H1 (cell line): Measurements from ENCODE around the gene SPTBN4. TPM values are rescaled to one million over a fixed set of nuclear protein-coding genes. Genes with fewer than 3 reads are reported as not detected.

Source experiments
- CTCF ChIA-PET: fragments of 300-600 bp; sonication (Branson Sonifier 250); formaldehyde crosslinking; loops from one replicate; lab custom pipeline; 2021; ENCODE audit not compliant: partially characterized antibody; lab: Charles Lee
- POLR2A ChIA-PET: fragments of 300-600 bp; sonication (Branson Sonifier 250); formaldehyde crosslinking; loops from one replicate; lab custom pipeline; 2021; ENCODE audit warnings: inconsistent platforms; ENCODE audit not compliant: partially characterized antibody; lab: Charles Lee
- DNase-seq, 2 experiments: peaks; one replicate each; pipeline versions ENCODE4 v3.0.0 to v3.0.0-alpha.2; 2010 to 2022; ENCODE audit warnings: low spot score in 2 of 2, low read depth in 1 of 2, mixed read lengths in 1 of 2
- FAIRE-seq: peaks from 2 replicates; lab custom pipeline; 2011; peaks lifted over from hg19 to GRCh38; lab: Jason Lieb, UNC
- H2AFZ ChIP-seq: 2 replicates; pipeline ENCODE4 v1.8.1; 2012; ENCODE audit warnings: low read length, inconsistent platforms
- H2AK5ac ChIP-seq: 2 replicates; pipeline ENCODE4 v1.6.1; 2013; ENCODE audit warnings: low read depth, low read length
- H2BK120ac ChIP-seq: replicated peaks from 2 replicates; pipeline ENCODE3; 2013; ENCODE audit warnings: low read depth, low read length, inconsistent platforms
- H2BK12ac ChIP-seq: 2 replicates; pipeline ENCODE4 v1.6.1; 2013; ENCODE audit warnings: low read depth, low read length
- H2BK15ac ChIP-seq: 2 replicates; pipeline ENCODE4 v1.6.1; 2013; ENCODE audit warnings: low read length
- H2BK20ac ChIP-seq: 2 replicates; pipeline ENCODE4 v1.6.1; 2013; ENCODE audit warnings: low read length
- H2BK5ac ChIP-seq: 2 replicates; pipeline ENCODE4 v1.6.1; 2013; ENCODE audit warnings: low read depth, low read length
- H3K14ac ChIP-seq: 2 replicates; pipeline ENCODE4 v1.6.1; 2013; ENCODE audit warnings: inconsistent platforms; ENCODE audit not compliant: insufficient read length
- H3K18ac ChIP-seq: 2 replicates; pipeline ENCODE4 v1.6.1; 2013; ENCODE audit warnings: low read length; ENCODE audit errors: extremely low read depth
- H3K23ac ChIP-seq: 2 replicates; pipeline ENCODE4 v1.6.1; 2013; ENCODE audit warnings: inconsistent platforms; ENCODE audit not compliant: insufficient read length
- H3K23me2 ChIP-seq: 2 replicates; pipeline ENCODE4 v1.6.1; 2013; ENCODE audit warnings: low read depth, low read length
- H3K27ac ChIP-seq: 2 replicates; pipeline ENCODE4 v1.6.1; 2011; ENCODE audit warnings: low read depth, low read length, inconsistent platforms
- H3K27me3 ChIP-seq, 4 experiments: replicated peaks in 1 of 4; 1 replicate in 1 of 4; 2 replicates in 3 of 4; pipeline versions ENCODE4 v1.6.1 to v1.8.1; 2011 to 2013; ENCODE audit warnings: low read length in 3 of 4, mild to moderate bottlenecking in 3 of 4, inconsistent platforms in 2 of 4, mixed read lengths in 2 of 4, moderate library complexity in 1 of 4; ENCODE audit not compliant: control insufficient read depth in 3 of 4, insufficient read depth in 3 of 4; ENCODE audit errors: extremely low read depth in 1 of 4
- H3K36me3 ChIP-seq, 4 experiments: 2 replicates each; pipeline versions ENCODE4 v1.6.1 to v1.8.1; 2011 to 2013; ENCODE audit warnings: mild to moderate bottlenecking in 4 of 4, low read length in 3 of 4, moderate library complexity in 2 of 4, control low read depth in 1 of 4, inconsistent platforms in 1 of 4; ENCODE audit not compliant: insufficient read depth in 4 of 4, control insufficient read depth in 2 of 4
- H3K4ac ChIP-seq: replicated peaks from 2 replicates; pipeline ENCODE3; 2013; ENCODE audit warnings: low read length, low read depth, mixed read lengths, inconsistent platforms; ENCODE audit not compliant: insufficient read length
- H3K4me1 ChIP-seq, 4 experiments: replicated peaks in 1 of 4; 1 replicate in 1 of 4; 2 replicates in 3 of 4; pipeline versions ENCODE4 v1.6.1 to v1.8.1; 2011 to 2013; ENCODE audit warnings: low read length in 3 of 4, inconsistent platforms in 2 of 4, mixed read lengths in 1 of 4; ENCODE audit not compliant: insufficient read depth in 4 of 4, control insufficient read depth in 3 of 4
- H3K4me2 ChIP-seq, 2 experiments: 2 replicates each; pipeline versions ENCODE4 v1.6.1 to v1.8.1; 2011 to 2013; ENCODE audit warnings: low read depth in 2 of 2, low read length in 2 of 2, control low read depth in 1 of 2, inconsistent platforms in 1 of 2, mild to moderate bottlenecking in 1 of 2; ENCODE audit not compliant: insufficient read depth in 1 of 2
- H3K4me3 ChIP-seq, 4 experiments: fragments of 200-600, 300-600 bp in 1 of 4; sonication (generic), shearing (Covaris generic), sonication (Bioruptor Twin) in 1 of 4; 2 replicates each; pipeline versions ENCODE4 v1.5.1 to v1.8.1; 2011 to 2016; ENCODE audit warnings: low read length in 4 of 4, low read depth in 3 of 4, control low read depth in 2 of 4, inconsistent platforms in 2 of 4, mild to moderate bottlenecking in 2 of 4, mixed read lengths in 1 of 4, moderate library complexity in 1 of 4; ENCODE audit not compliant: insufficient read depth in 2 of 4; ENCODE audit errors: extremely low read depth in 1 of 4
- H3K56ac ChIP-seq: replicated peaks from 2 replicates; pipeline ENCODE3; 2013; ENCODE audit warnings: low read depth, mild to moderate bottlenecking, mixed read lengths, low read length, inconsistent platforms; ENCODE audit not compliant: insufficient read length
- H3K79me1 ChIP-seq: 2 replicates; pipeline ENCODE4 v1.6.1; 2013; ENCODE audit warnings: low read depth, low read length, control low read depth
- H3K79me2 ChIP-seq, 2 experiments: 2 replicates each; pipeline versions ENCODE4 v1.6.1 to v1.8.1; 2012 to 2013; ENCODE audit warnings: low read length in 2 of 2, mild to moderate bottlenecking in 2 of 2, inconsistent platforms in 1 of 2; ENCODE audit not compliant: insufficient read depth in 2 of 2, control insufficient read depth in 1 of 2
- H3K9ac ChIP-seq, 4 experiments: replicated peaks in 1 of 4; 1 replicate in 1 of 4; 2 replicates in 3 of 4; pipeline versions ENCODE4 v1.6.1 to v1.8.1; 2011 to 2013; ENCODE audit warnings: low read depth in 3 of 4, low read length in 3 of 4, control low read depth in 2 of 4, mild to moderate bottlenecking in 2 of 4, moderate library complexity in 2 of 4, inconsistent platforms in 1 of 4; ENCODE audit errors: extremely low read depth in 1 of 4
- H3K9me3 ChIP-seq, 2 experiments: 2 replicates each; pipeline versions ENCODE4 v1.6.1 to v1.8.1; 2012 to 2013; ENCODE audit warnings: mild to moderate bottlenecking in 2 of 2, moderate library complexity in 2 of 2, control low read depth in 1 of 2, inconsistent platforms in 1 of 2, low read depth in 1 of 2, low read length in 1 of 2, mixed read lengths in 1 of 2; ENCODE audit not compliant: insufficient read depth in 2 of 2
- H4K20me1 ChIP-seq, 2 experiments: replicated peaks in 1 of 2; 2 replicates each; pipeline versions ENCODE3 to v1.8.1; 2011 to 2013; ENCODE audit warnings: inconsistent platforms in 2 of 2, low read length in 2 of 2, mild to moderate bottlenecking in 1 of 2; ENCODE audit not compliant: insufficient read depth in 2 of 2, control insufficient read depth in 1 of 2
- H4K5ac ChIP-seq: 2 replicates; pipeline ENCODE4 v1.6.1; 2013; ENCODE audit warnings: low read length, low read depth, mixed read lengths, inconsistent platforms; ENCODE audit not compliant: insufficient read length
- H4K8ac ChIP-seq: 2 replicates; pipeline ENCODE4 v1.8.0; 2013; ENCODE audit warnings: mild to moderate bottlenecking, moderate library complexity, low read length, inconsistent platforms; ENCODE audit not compliant: insufficient read depth; ENCODE audit errors: extremely low read depth
- H4K91ac ChIP-seq: replicated peaks from 2 replicates; pipeline ENCODE3; 2013; ENCODE audit warnings: low read length, mixed read lengths, inconsistent platforms; ENCODE audit not compliant: insufficient read length
- JUN ChIP-seq: IDR thresholded peaks from 2 replicates; pipeline ENCODE4 v1.6.1; 2011; ENCODE audit warnings: low read depth, mild to moderate bottlenecking, improper control_type of control experiment, low read length
- POLR2A ChIP-seq, 2 experiments: IDR thresholded peaks; 1 replicate in 1 of 2; 2 replicates in 1 of 2; pipeline ENCODE4 v1.6.1; 2011; ENCODE audit warnings: low read depth in 2 of 2, low read length in 2 of 2, mild to moderate bottlenecking in 2 of 2; ENCODE audit errors: control extremely low read depth in 1 of 2
- TAF1 ChIP-seq: IDR thresholded peaks from 2 replicates; pipeline ENCODE4 v1.6.1; 2011; ENCODE audit warnings: mild to moderate bottlenecking, low read depth, low read length
- WGBS, 2 experiments: shearing (Covaris generic) in 1 of 2; methylation state at CpG; one replicate each; pipeline versions ENCODE4 v1.1.6 to v1.1.7; 2013 to 2015; ENCODE audit warnings: low lambda C conversion rate in 2 of 2, mixed read lengths in 2 of 2, inconsistent platforms in 1 of 2, low coverage in 1 of 2, missing lambda C conversion rate in 1 of 2; ENCODE audit not compliant: insufficient replicate concordance in 2 of 2, insufficient coverage in 1 of 2, insufficient read length in 1 of 2; ENCODE audit errors: extremely low coverage in 1 of 2, missing lambda C conversion rate in 1 of 2; 5-methylcytosine and 5-hydroxymethylcytosine counted together
- polyA plus RNA-seq, 7 experiments: library from polyadenylated mRNA; depleted of rRNA in 3 of 7; stranded (reverse) in 5 of 7; unstranded in 2 of 7; fragments of >200 nt in 5 of 7; fragments of 200-250 nt in 2 of 7; gene quantifications; 1 replicate in 5 of 7; 2 replicates in 1 of 7; 4 replicates in 1 of 7; pipeline versions ENCODE4 v1.2.1 to v1.2.3, GENCODE V29; 2011 to 2013; ENCODE audit warnings: missing spikeins in 2 of 7, mixed read lengths in 2 of 7
- total RNA-seq: library from RNA; stranded (reverse); fragmentation: NEBNext Ultra II Directional; extraction: Animal tissue kit (Norgen Biotek cat#: 25700); gene quantifications from 2 replicates; pipeline ENCODE4 v1.2.1, GENCODE V29; 2021

SPTBN4 gene
- total and polyA plus RNA-seq, 2 of the 8 experiments (the other 6 are each of a cell fraction or from before 2014, with no cell fraction given): 1.9 to 3.0 TPM

DNA sequence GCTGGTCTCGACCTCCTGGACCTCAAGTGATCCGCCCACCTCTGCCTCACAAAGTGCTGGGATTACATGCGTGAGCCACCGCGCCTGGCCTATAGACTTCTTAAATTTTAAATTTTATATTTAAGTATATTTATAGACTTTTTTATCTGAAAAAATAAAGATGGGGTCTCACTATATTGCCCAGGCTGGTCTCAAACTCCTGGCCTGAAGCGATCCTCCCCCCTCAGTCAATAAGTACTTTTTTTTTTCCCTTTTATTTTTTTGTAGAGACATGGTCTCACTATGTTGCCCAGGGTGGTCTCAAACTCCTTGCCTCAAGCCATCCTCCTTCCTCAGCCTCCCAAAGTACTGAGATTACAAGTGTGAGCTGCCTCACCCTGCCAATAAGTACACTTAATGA, 42.9 kb upstream of the SPTBN4 start:
- no peaks in the 10 kb centered on the region for H3K79me2 ChIP-seq
- H3K27ac ChIP-seq: no peak overlapping the region
- ChIA-PET CTCF (interaction anchor here (1.3 to 3.3 kb wide), 7 partner anchors 9 to 118 kb away, joined by 4 to 16 read pairs (median 8); partner anchors contain the start of gene SERTAD3), POLR2A (interaction anchor here (0.7 to 3.1 kb wide), 5 partner anchors 9 to 373 kb away, joined by 3 to 20 read pairs (median 3); partner anchors contain the start of genes PRX and SERTAD3)
- H3K27me3 ChIP-seq: no peaks in the 10 kb centered on the region; a peak in 1 of 7 replicates
- H2BK15ac ChIP-seq: no peak overlapping the region
- H4K91ac ChIP-seq: no peak overlapping the region
- 0 out of 8 replicates have a peak overlapping the region, but pooled peaks of 1 of the 4 experiments have one; percentile 77 for H3K4me3 ChIP-seq
- H3K36me3 ChIP-seq: peaks cover 0 to 2% (median 0%) of the 10 kb centered on the region in 4 experiments; a peak in 2 of 8 replicates
- no peak overlapping the region for H2AFZ ChIP-seq
- no peak overlapping the region for H3K23ac ChIP-seq
- no peaks in the 10 kb centered on the region for H3K9me3 ChIP-seq
- no peak overlapping the region for H2BK20ac ChIP-seq
- FAIRE-seq (no peak), DNase-seq (no peak)
- no peak overlapping the region for H3K56ac ChIP-seq
- H2BK12ac ChIP-seq: no peak overlapping the region
- no peak overlapping the region for H2BK5ac ChIP-seq
- H3K4me1 ChIP-seq: peaks cover 0 to 6% (median 4%) of the 10 kb centered on the region in 4 experiments; a peak in 3 of 7 replicates
- no peak overlapping the region for H3K18ac ChIP-seq
- H2AK5ac ChIP-seq: no peak overlapping the region
- no peak overlapping the region for H4K5ac ChIP-seq
- H3K4me2 ChIP-seq: peak overlapping the region in 1 of 2 experiments; percentile 95; a peak in 2 of 4 replicates
- H4K20me1 ChIP-seq: no peaks in the 10 kb centered on the region
- no peak overlapping the region for H3K9ac ChIP-seq
- H3K4ac ChIP-seq: no peak overlapping the region
- no peaks in the 10 kb centered on the region; the same call in 1 of the 2 replicates for H3K79me1 ChIP-seq
- no peak overlapping the region for H2BK120ac ChIP-seq
- H3K23me2 ChIP-seq: peaks cover 12% of the 10 kb centered on the region
- H3K14ac ChIP-seq: no peak overlapping the region
- 96% methylated on average over 6 of the region's 6 CpGs; no CpG with 5 or more reads in 1 of the 2 experiments for WGBS, 2 experiments
- H4K8ac ChIP-seq: no peak overlapping the region
- no peak for TF ChIP-seq TAF1
- no peak for TF ChIP-seq JUN
- no peak for TF ChIP-seq POLR2A (IDR thresholded peaks at IDR 0.05; ENCODE audit: control extremely low read depth in 1 of 2, low read depth in 2 of 2, low read length in 2 of 2)
- TF ChIP-seq, all 59 proteins: peak for 0
